ENCODE measurements around the gene EMC9. TPM values are rescaled to one million over a fixed set of nuclear protein-coding genes. Genes with fewer than 3 reads are reported as not detected.

The EMC9 gene
- total and polyA plus RNA-seq, 2 of the 8 experiments (the other 6 are each of a cell fraction or from before 2014, with no cell fraction given), result 38.4 to 47.2 TPM

DNA sequence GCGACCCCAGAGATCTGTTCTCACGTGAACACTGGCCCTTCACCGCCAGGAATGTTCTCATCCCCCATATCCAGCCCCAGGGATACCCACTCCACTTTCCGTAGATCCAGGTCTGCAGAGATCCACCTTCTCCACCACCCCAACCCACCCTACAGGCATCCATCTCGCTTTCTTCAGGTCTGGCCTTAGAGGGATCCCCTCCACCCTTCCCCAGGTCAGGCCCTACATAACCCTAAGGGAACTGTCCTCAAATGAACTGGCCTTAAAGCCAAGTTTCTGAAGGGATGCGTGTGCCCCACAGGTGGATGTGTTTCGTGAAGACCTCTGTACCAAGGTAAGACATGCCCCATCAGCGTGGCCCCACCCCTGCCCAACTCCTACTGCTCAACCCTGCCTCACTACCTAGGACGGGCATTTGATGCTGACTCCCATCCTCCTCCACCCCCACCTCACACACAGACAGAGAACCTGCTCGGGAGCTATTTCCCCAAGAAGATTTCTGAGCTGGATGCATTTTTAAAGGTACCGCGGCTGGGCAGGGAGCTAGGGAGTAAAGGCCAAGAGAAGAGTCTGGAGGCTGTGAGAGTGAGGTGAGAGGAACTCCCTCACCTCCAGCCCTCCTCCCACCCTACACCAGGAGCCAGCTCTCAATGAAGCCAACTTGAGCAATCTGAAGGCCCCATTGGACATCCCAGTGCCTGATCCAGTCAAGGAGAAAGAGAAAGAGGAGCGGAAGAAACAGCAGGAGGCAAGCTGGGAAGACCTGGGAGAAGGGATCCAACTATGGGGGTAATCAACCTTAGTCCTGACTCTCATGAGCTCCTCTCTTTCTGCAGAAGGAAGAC, 4.5 kb downstream of the EMC9 start (continued):
- TF ChIP-seq, protein P1, sequence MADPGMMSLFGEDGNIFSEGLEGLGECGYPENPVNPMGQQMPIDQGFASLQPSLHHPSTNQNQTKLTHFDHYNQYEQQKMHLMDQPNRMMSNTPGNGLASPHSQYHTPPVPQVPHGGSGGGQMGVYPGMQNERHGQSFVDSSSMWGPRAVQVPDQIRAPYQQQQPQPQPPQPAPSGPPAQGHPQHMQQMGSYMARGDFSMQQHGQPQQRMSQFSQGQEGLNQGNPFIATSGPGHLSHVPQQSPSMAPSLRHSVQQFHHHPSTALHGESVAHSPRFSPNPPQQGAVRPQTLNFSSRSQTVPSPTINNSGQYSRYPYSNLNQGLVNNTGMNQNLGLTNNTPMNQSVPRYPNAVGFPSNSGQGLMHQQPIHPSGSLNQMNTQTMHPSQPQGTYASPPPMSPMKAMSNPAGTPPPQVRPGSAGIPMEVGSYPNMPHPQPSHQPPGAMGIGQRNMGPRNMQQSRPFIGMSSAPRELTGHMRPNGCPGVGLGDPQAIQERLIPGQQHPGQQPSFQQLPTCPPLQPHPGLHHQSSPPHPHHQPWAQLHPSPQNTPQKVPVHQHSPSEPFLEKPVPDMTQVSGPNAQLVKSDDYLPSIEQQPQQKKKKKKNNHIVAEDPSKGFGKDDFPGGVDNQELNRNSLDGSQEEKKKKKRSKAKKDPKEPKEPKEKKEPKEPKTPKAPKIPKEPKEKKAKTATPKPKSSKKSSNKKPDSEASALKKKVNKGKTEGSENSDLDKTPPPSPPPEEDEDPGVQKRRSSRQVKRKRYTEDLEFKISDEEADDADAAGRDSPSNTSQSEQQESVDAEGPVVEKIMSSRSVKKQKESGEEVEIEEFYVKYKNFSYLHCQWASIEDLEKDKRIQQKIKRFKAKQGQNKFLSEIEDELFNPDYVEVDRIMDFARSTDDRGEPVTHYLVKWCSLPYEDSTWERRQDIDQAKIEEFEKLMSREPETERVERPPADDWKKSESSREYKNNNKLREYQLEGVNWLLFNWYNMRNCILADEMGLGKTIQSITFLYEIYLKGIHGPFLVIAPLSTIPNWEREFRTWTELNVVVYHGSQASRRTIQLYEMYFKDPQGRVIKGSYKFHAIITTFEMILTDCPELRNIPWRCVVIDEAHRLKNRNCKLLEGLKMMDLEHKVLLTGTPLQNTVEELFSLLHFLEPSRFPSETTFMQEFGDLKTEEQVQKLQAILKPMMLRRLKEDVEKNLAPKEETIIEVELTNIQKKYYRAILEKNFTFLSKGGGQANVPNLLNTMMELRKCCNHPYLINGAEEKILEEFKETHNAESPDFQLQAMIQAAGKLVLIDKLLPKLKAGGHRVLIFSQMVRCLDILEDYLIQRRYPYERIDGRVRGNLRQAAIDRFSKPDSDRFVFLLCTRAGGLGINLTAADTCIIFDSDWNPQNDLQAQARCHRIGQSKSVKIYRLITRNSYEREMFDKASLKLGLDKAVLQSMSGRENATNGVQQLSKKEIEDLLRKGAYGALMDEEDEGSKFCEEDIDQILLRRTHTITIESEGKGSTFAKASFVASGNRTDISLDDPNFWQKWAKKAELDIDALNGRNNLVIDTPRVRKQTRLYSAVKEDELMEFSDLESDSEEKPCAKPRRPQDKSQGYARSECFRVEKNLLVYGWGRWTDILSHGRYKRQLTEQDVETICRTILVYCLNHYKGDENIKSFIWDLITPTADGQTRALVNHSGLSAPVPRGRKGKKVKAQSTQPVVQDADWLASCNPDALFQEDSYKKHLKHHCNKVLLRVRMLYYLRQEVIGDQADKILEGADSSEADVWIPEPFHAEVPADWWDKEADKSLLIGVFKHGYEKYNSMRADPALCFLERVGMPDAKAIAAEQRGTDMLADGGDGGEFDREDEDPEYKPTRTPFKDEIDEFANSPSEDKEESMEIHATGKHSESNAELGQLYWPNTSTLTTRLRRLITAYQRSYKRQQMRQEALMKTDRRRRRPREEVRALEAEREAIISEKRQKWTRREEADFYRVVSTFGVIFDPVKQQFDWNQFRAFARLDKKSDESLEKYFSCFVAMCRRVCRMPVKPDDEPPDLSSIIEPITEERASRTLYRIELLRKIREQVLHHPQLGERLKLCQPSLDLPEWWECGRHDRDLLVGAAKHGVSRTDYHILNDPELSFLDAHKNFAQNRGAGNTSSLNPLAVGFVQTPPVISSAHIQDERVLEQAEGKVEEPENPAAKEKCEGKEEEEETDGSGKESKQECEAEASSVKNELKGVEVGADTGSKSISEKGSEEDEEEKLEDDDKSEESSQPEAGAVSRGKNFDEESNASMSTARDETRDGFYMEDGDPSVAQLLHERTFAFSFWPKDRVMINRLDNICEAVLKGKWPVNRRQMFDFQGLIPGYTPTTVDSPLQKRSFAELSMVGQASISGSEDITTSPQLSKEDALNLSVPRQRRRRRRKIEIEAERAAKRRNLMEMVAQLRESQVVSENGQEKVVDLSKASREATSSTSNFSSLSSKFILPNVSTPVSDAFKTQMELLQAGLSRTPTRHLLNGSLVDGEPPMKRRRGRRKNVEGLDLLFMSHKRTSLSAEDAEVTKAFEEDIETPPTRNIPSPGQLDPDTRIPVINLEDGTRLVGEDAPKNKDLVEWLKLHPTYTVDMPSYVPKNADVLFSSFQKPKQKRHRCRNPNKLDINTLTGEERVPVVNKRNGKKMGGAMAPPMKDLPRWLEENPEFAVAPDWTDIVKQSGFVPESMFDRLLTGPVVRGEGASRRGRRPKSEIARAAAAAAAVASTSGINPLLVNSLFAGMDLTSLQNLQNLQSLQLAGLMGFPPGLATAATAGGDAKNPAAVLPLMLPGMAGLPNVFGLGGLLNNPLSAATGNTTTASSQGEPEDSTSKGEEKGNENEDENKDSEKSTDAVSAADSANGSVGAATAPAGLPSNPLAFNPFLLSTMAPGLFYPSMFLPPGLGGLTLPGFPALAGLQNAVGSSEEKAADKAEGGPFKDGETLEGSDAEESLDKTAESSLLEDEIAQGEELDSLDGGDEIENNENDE (IDR thresholded peaks at IDR 0.05; ENCODE audit: insufficient replicate concordance, low read length), result no peak
- TF ChIP-seq, protein P2, sequence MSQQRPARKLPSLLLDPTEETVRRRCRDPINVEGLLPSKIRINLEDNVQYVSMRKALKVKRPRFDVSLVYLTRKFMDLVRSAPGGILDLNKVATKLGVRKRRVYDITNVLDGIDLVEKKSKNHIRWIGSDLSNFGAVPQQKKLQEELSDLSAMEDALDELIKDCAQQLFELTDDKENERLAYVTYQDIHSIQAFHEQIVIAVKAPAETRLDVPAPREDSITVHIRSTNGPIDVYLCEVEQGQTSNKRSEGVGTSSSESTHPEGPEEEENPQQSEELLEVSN (IDR thresholded peaks at IDR 0.05), result no peak
- no peak for TF ChIP-seq RBBP5 (IDR thresholded peaks at IDR 0.05; ENCODE audit: borderline replicate concordance, low read depth, low read length)
- TF ChIP-seq HDAC2 (IDR thresholded peaks at IDR 0.05; ENCODE audit: borderline replicate concordance in 1 of 2, low read depth in 2 of 2, low read length in 2 of 2), result no peak
- no peak for TF ChIP-seq TAF7 (optimal IDR thresholded peaks at IDR 0.05; ENCODE audit: borderline replicate concordance, low read depth, low read length)
- TF ChIP-seq CHD1 (IDR thresholded peaks at IDR 0.05; ENCODE audit: low read depth, low read length), result no peak
- no peak for TF ChIP-seq ASH2L (IDR thresholded peaks at IDR 0.05; ENCODE audit: low read length)
- no peak for TF ChIP-seq YY1 (IDR thresholded peaks at IDR 0.05; ENCODE audit: low read depth, low read length)
- no peak for TF ChIP-seq BCL11A (IDR thresholded peaks at IDR 0.05; ENCODE audit: low read depth in 2 of 2, low read length in 2 of 2)

Data from H1 (cell line).